Measurements from ENCODE around the gene GALP.
"Not testable (repeated sequence)": the region's sequence is repeated elsewhere in the genome, so short reads cannot be mapped to it uniquely, and the experiment has no call there.

GALP gene

GRCh38 chr19:56191115-56191514 lies 15.3 kb downstream of the GALP start:
- no peak for DNase-seq (ENCODE audit: low read depth, low spot score)

- no peak for DNase-seq (ENCODE audit: low read depth, low spot score)
These were observed 15.9 kb downstream of the GALP start for GRCh38 chr19:56191711-56192110.

GRCh38 chr19:56193981-56194640 lies 18.3 kb downstream of the GALP start:
- no peak for DNase-seq (ENCODE audit: low read depth, low spot score)

GRCh38 chr19:56197646-56198045 lies 21.8 kb downstream of the GALP start, which contains the start of gene ZSCAN5B:
ZSCAN5B (minus strand) TSS chr19:56197783; CDS start chr19:56193052, 4,731 bp downstream.
- DNase-seq (ENCODE audit: low read depth, low spot score): not testable (repeated sequence)

- DNase-seq (ENCODE audit: low read depth, low spot score): no peak
These were observed 23.9 kb downstream of the GALP start for GRCh38 chr19:56199687-56200086.

GRCh38 chr19:56201973-56202372 lies 26.2 kb downstream of the GALP start, which contains the start of gene ZSCAN5C:
ZSCAN5C (plus strand) TSS chr19:56202273; CDS start chr19:56205914, 3,641 bp downstream.
- no peak for DNase-seq (ENCODE audit: low read depth, low spot score)

GRCh38 chr19:56207581-56207980 lies 31.8 kb downstream of the GALP start:
- not testable (repeated sequence) for DNase-seq (ENCODE audit: low read depth, low spot score)

GRCh38 chr19:56209091-56209490 lies 33.3 kb downstream of the GALP start:
- no peak for DNase-seq (ENCODE audit: low read depth, low spot score)

GRCh38 chr19:56210036-56210435 lies 34.2 kb downstream of the GALP start:
- not testable (repeated sequence) for DNase-seq (ENCODE audit: low read depth, low spot score)

GRCh38 chr19:56211718-56212117 lies 35.9 kb downstream of the GALP start:
- DNase-seq (ENCODE audit: low read depth, low spot score): no peak

- DNase-seq (ENCODE audit: low read depth, low spot score): no peak
These were observed 41.5 kb downstream of the GALP start for GRCh38 chr19:56217039-56217949.

- DNase-seq (ENCODE audit: low read depth, low spot score): no peak
These were observed 43.2 kb downstream of the GALP start for GRCh38 chr19:56218961-56219360.

GRCh38 chr19:56221442-56221841 lies 45.6 kb downstream of the GALP start:
- not testable (repeated sequence) for DNase-seq (ENCODE audit: low read depth, low spot score)

GRCh38 chr19:56221851-56222250 lies 46.0 kb downstream of the GALP start:
- no peak for DNase-seq (ENCODE audit: low read depth, low spot score)

GRCh38 chr19:56222901-56223300 lies 47.1 kb downstream of the GALP start:
- DNase-seq (ENCODE audit: low read depth, low spot score): no peak

GRCh38 chr19:56223481-56223880 lies 47.7 kb downstream of the GALP start:
- DNase-seq (ENCODE audit: low read depth, low spot score): no peak
